Stimulated activated CD4-positive, alpha-beta T cell treated with anti-CD3 and anti-CD28 coated beads, Interleukin-12 subunit alpha, Interleukin-12 subunit beta, amount 100 ng/mL, for 48 hours (primary cell): ENCODE results near the gene IKZF1.

Experiments used
- DNase-seq, 3 donors: peaks; one replicate each; pipeline ENCODE4 v3.0.0-alpha.2; 2020; ENCODE audit warnings: low read depth in 2 of 3, low spot score in 1 of 3

Gene IKZF1

GRCh38 chr7:50436133-50436806, 131.8 kb downstream of the IKZF1 start:
- DNase-seq, result no peak

GRCh38 chr7:50446542-50446960, 142.0 kb downstream of the IKZF1 start:
- DNase-seq, result peak in 1 of 3 donors; percentile 15

- DNase-seq, result no peak
Measured at GRCh38 chr7:50448823-50449222, 144.3 kb downstream of the IKZF1 start.

GRCh38 chr7:50449501-50449880, 145.0 kb downstream of the IKZF1 start:
- DNase-seq, result no peak

- peak; percentile 65 to 83 (median 75) for DNase-seq
Measured at GRCh38 chr7:50449881-50450589, 145.5 kb downstream of the IKZF1 start, which contains the start of gene FIGNL1. Gene FIGNL1, minus strand, starts transcription at chr7:50450350. Its CDS starts 3,063 bp downstream, at chr7:50447287.

GRCh38 chr7:50450590-50451032, 146.1 kb downstream of the IKZF1 start:
- DNase-seq, result peak in 1 of 3 donors; percentile 11
